SK-N-SH (cell line): ENCODE measurements around the gene SGPL1. TPM values are rescaled to one million over a fixed set of nuclear protein-coding genes. Genes with fewer than 3 reads are reported as not detected.

Source experiments
- CTCF ChIA-PET: fragments of 300-600, 350-600 bp; formaldehyde crosslinking; extraction: SDS; loops from one replicate; lab custom pipeline; 2021; lab: Yijun Ruan, JAX
- POLR2A ChIA-PET: fragments of 350-600 bp; sonication (Branson Sonifier 250); formaldehyde crosslinking; extraction: SDS; loops from one replicate; lab custom pipeline; 2020; ENCODE audit warnings: antibody characterized with exemption, inconsistent platforms; lab: Yijun Ruan, JAX
- DNase-seq: peaks from one replicate; pipeline ENCODE4 v3.0.0; 2012
- H2AFZ ChIP-seq: fragments of 200-600 bp; sonication (generic); 2 replicates; pipeline ENCODE4 v1.8.1; 2016; ENCODE audit warnings: antibody characterized with exemption, mild to moderate bottlenecking, low read depth
- H3F3A ChIP-seq: fragments of 200-600 bp; sonication (generic); replicated peaks from 2 replicates; pipeline ENCODE3; 2016; ENCODE audit warnings: antibody characterized with exemption, mild to moderate bottlenecking; ENCODE audit not compliant: insufficient read depth
- H3K27ac ChIP-seq, 2 experiments: fragments of 200-500 bp in 1 of 2; fragments of 200-600 bp in 1 of 2; sonication (Bioruptor generic) in 1 of 2; sonication (generic), shearing (Covaris generic) in 1 of 2; 2 replicates each; pipeline versions ENCODE4 v1.5.1 to v1.6.1; 2014 to 2016; ENCODE audit warnings: low read depth in 2 of 2, inconsistent platforms in 1 of 2, low read length in 1 of 2, mild to moderate bottlenecking in 1 of 2, mixed read lengths in 1 of 2
- H3K27me3 ChIP-seq: fragments of 200-600 bp; sonication (generic), shearing (Covaris generic); 2 replicates; pipeline ENCODE4 v1.6.1; 2016; ENCODE audit warnings: mixed run types; ENCODE audit not compliant: insufficient read depth
- H3K36me3 ChIP-seq, 2 experiments: fragments of 200-500 bp in 1 of 2; fragments of 200-600 bp in 1 of 2; sonication (Bioruptor generic) in 1 of 2; sonication (generic) in 1 of 2; replicated peaks in 1 of 2; 2 replicates each; pipeline versions ENCODE3 to v1.5.1; 2014 to 2016; ENCODE audit warnings: low read length in 1 of 2, mild to moderate bottlenecking in 1 of 2; ENCODE audit not compliant: insufficient read depth in 2 of 2, control insufficient read depth in 1 of 2
- H3K4me1 ChIP-seq, 2 experiments: fragments of 200-500 bp in 1 of 2; fragments of 200-600 bp in 1 of 2; sonication (Bioruptor generic) in 1 of 2; sonication (generic), shearing (Covaris generic) in 1 of 2; 2 replicates each; pipeline versions ENCODE4 v1.5.1 to v1.6.1; 2014 to 2016; ENCODE audit warnings: low read depth in 1 of 2, low read length in 1 of 2, mixed run types in 1 of 2; ENCODE audit not compliant: insufficient read depth in 2 of 2, control insufficient read depth in 1 of 2
- H3K4me2 ChIP-seq: fragments of 200-600 bp; sonication (generic), shearing (Covaris generic); 2 replicates; pipeline ENCODE4 v1.6.1; 2017; ENCODE audit warnings: mixed run types
- H3K4me3 ChIP-seq, 2 experiments: fragments of 200-500 bp in 1 of 2; fragments of 200-600 bp in 1 of 2; sonication (Bioruptor generic) in 1 of 2; sonication (generic), shearing (Covaris generic) in 1 of 2; 2 replicates each; pipeline versions ENCODE4 v1.5.1 to v1.8.1; 2014 to 2016; ENCODE audit warnings: low read depth in 2 of 2, inconsistent platforms in 1 of 2, low read length in 1 of 2, mild to moderate bottlenecking in 1 of 2, mixed read lengths in 1 of 2, moderate library complexity in 1 of 2
- H3K79me2 ChIP-seq: fragments of 200-600 bp; sonication (generic); 2 replicates; pipeline ENCODE4 v1.8.1; 2017; ENCODE audit warnings: mild to moderate bottlenecking; ENCODE audit not compliant: insufficient read depth
- H3K9ac ChIP-seq: fragments of 200-600 bp; sonication (generic); 2 replicates; pipeline ENCODE4 v1.6.1; 2017; ENCODE audit warnings: mixed run types
- H3K9me2 ChIP-seq: fragments of 200-600 bp; sonication (generic); 2 replicates; pipeline ENCODE4 v1.6.1; 2017; ENCODE audit warnings: mixed run types
- H3K9me3 ChIP-seq: fragments of 200-600 bp; sonication (generic); 2 replicates; pipeline ENCODE4 v1.6.1; 2017; ENCODE audit warnings: mixed run types, mild to moderate bottlenecking, moderate library complexity
- H4K20me1 ChIP-seq: fragments of 200-600 bp; sonication (generic); 2 replicates; pipeline ENCODE4 v1.6.1; 2017; ENCODE audit warnings: mild to moderate bottlenecking, mixed run types; ENCODE audit not compliant: insufficient read depth
- CHD2 ChIP-seq: fragments of 150-350 bp; IDR thresholded peaks from 2 replicates; pipeline ENCODE4 v1.6.1; 2018; ENCODE audit warnings: low read length; ENCODE audit not compliant: partially characterized antibody
- ELF1 ChIP-seq: IDR thresholded peaks from 2 replicates; pipeline ENCODE4 v1.4.0; 2012
- EZH2phosphoT487 ChIP-seq: fragments of 200-600 bp; sonication (generic); IDR thresholded peaks from 2 replicates; pipeline ENCODE4 v1.6.1; 2017; ENCODE audit warnings: low read depth, mixed run types, mild to moderate bottlenecking, antibody characterized with exemption, moderate library complexity, borderline replicate concordance
- FOSL2 ChIP-seq: IDR thresholded peaks from 2 replicates; pipeline ENCODE4 v1.4.0; 2012; ENCODE audit warnings: low read depth, mild to moderate bottlenecking, moderate library complexity, borderline replicate concordance
- FOXJ3 ChIP-seq: sonication (generic); formaldehyde crosslinking; IDR thresholded peaks from 2 replicates; pipeline ENCODE4 v1.5.1; 2020; ENCODE audit warnings: mild to moderate bottlenecking, missing genetic modification reagents
- GABPA ChIP-seq: IDR thresholded peaks from 2 replicates; pipeline ENCODE4 v1.4.0; 2012; ENCODE audit warnings: low read depth, mild to moderate bottlenecking
- JUND ChIP-seq: IDR thresholded peaks from 2 replicates; pipeline ENCODE4 v1.4.0; 2012
- MAX ChIP-seq: IDR thresholded peaks from 2 replicates; pipeline ENCODE4 v1.4.0; 2012; ENCODE audit warnings: low read depth
- MEF2A ChIP-seq: IDR thresholded peaks from 2 replicates; pipeline ENCODE4 v1.4.0; 2012; ENCODE audit warnings: low read depth, borderline replicate concordance
- NRF1 ChIP-seq: IDR thresholded peaks from 2 replicates; pipeline ENCODE4 v1.6.1; 2012; ENCODE audit warnings: low read depth, mild to moderate bottlenecking, low read length
- PBX3 ChIP-seq: IDR thresholded peaks from 2 replicates; pipeline ENCODE4; 2012
- RAD21 ChIP-seq: IDR thresholded peaks from 2 replicates; pipeline ENCODE4 v1.6.1; 2012; ENCODE audit warnings: mild to moderate bottlenecking, low read length
- REST ChIP-seq: IDR thresholded peaks from 2 replicates; pipeline ENCODE4 v1.6.1; 2012; ENCODE audit warnings: mild to moderate bottlenecking, low read depth, low read length, moderate library complexity
- RXRA ChIP-seq: IDR thresholded peaks from 2 replicates; pipeline ENCODE4 v1.4.0; 2012; ENCODE audit warnings: low read depth, mild to moderate bottlenecking, borderline replicate concordance
- SMC3 ChIP-seq: IDR thresholded peaks from 2 replicates; pipeline ENCODE4 v1.6.1; 2012; ENCODE audit warnings: low read depth, low read length, improper control_type of control experiment
- TEAD4 ChIP-seq: IDR thresholded peaks from 2 replicates; pipeline ENCODE4 v1.4.0; 2012; ENCODE audit warnings: mild to moderate bottlenecking, borderline replicate concordance; ENCODE audit not compliant: insufficient read depth
- USF2 ChIP-seq: fragments of 150-350 bp; IDR thresholded peaks from 2 replicates; pipeline ENCODE4 v1.6.1; 2017; ENCODE audit warnings: antibody characterized with exemption, low read length, low read depth, borderline replicate concordance
- WGBS: methylation state at CpG from one replicate; pipeline ENCODE4 v1.1.6; 2017; ENCODE audit warnings: low lambda C conversion rate; 5-methylcytosine and 5-hydroxymethylcytosine counted together
- polyA plus RNA-seq, 3 experiments: library from polyadenylated mRNA; depleted of rRNA; stranded (reverse); fragments of >200 nt; gene quantifications; 2 replicates each; pipeline ENCODE4 v1.2.3, GENCODE V29; 2012

Gene SGPL1
- polyA plus RNA-seq, 1 of the 3 experiments (the other 2 are of a cell fraction), result 11.8 TPM

- no peak for TF ChIP-seq TEAD4
- TF ChIP-seq MAX, result no peak
- TF ChIP-seq EZH2phosphoT487, result no peak
Observed at GRCh38 chr10:70829543-70829942, 13.8 kb downstream of the SGPL1 start (continued).

- Histone ChIP-seq H3K9ac (no peak overlapping the region), H2AFZ (no peak overlapping the region), H3K4me1 (peaks cover 26 to 45% of the 10 kb centered on the region in 2 experiments), H3K27me3 (no peaks in the 10 kb centered on the region), H3F3A (peaks cover 46% of the 10 kb centered on the region), H3K9me2 (no peaks in the 10 kb centered on the region), H3K27ac (peak overlapping the region in 1 of 2 experiments; percentile 99; a peak in 2 of 4 replicates), H3K36me3 (peaks cover 20 to 26% of the 10 kb centered on the region in 2 experiments), H4K20me1 (no peaks in the 10 kb centered on the region), H3K9me3 (no peaks in the 10 kb centered on the region), H3K4me3 (no peak overlapping the region), H3K79me2 (peaks cover 78% of the 10 kb centered on the region), H3K4me2 (no peak overlapping the region)
- TF ChIP-seq REST (no peak), JUND (no peak)
- WGBS, result 62% methylated on average over 3 of the region's 3 CpGs
- ChIA-PET CTCF (interaction anchor here (0.6 kb wide), 1 partner anchor 353 kb away, joined by 3 read pairs; no protein-coding TSS in a partner anchor), POLR2A (no interaction called here)
- DNase-seq, result no peak
Observed at GRCh38 chr10:70830164-70830563, 14.4 kb downstream of the SGPL1 start.

GRCh38 chr10:70832221-70832620, 16.5 kb downstream of the SGPL1 start:
- Histone ChIP-seq H3K4me2 (peak overlapping the region; percentile 31; the same call in 1 of the 2 replicates), H3K27me3 (no peaks in the 10 kb centered on the region), H4K20me1 (no peaks in the 10 kb centered on the region), H3K9ac (peak overlapping the region; percentile 67; the same call in 1 of the 2 replicates), H3K36me3 (peaks cover 20 to 26% of the 10 kb centered on the region in 2 experiments), H3K4me3 (no peak overlapping the region), H3K79me2 (peaks cover 79% of the 10 kb centered on the region), H3K9me2 (no peaks in the 10 kb centered on the region), H3K4me1 (peaks cover 26 to 54% of the 10 kb centered on the region in 2 experiments), H2AFZ (no peak overlapping the region), H3K9me3 (no peaks in the 10 kb centered on the region), H3F3A (peaks cover 47% of the 10 kb centered on the region), H3K27ac (peak overlapping the region; percentile 65 to 99)
- ChIA-PET CTCF (interaction anchor here (1.6 kb wide), 1 partner anchor 16 kb away, joined by 5 read pairs; the partner anchor contains the start of gene SGPL1), POLR2A (no interaction called here)
- WGBS, result 94% methylated on average over 3 of the region's 3 CpGs
- no peak for DNase-seq
- TF ChIP-seq RAD21 (no peak), REST (no peak), PBX3 (no peak), CHD2 (no peak), FOSL2 (no peak), MEF2A (no peak), ELF1 (no peak), FOXJ3 (no peak), GABPA (no peak), NRF1 (no peak), RXRA (no peak), SMC3 (no peak), USF2 (no peak)
